Endothelial cell of hepatic sinusoid (primary cell): ENCODE data around the gene RIPK3.
"Not testable (repeated sequence)": the region's sequence is repeated elsewhere in the genome, so short reads cannot be mapped to it uniquely, and the experiment has no call there.

Experiments
- in situ Hi-C: cut with HindIII; loops from 2 replicates; pipeline ENCODE4 v1.10.0; 2017; ENCODE audit warnings: low sequenced_read_pairs

The RIPK3 gene

DNA sequence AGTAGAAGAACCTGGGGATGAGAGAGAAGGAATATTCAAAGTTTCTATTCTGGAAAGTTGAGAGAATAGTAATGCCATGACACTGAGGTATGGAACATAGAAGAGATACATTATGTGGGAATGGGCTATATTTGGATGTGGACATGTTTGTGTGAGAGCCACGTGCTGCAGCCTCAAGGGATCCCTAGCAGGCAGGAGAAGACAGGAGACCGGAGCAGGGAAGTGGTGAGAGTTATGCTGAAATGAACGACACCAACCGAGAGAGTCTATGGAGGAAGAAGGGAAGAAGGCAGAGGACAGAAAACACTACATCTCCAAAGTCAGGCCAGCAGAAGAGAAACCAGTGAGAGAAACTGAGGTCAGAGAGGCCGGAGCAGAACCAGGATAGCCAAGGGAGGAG is 10.0 kb upstream of the RIPK3 start:
- in situ Hi-C loops, result no loop called here

DNA sequence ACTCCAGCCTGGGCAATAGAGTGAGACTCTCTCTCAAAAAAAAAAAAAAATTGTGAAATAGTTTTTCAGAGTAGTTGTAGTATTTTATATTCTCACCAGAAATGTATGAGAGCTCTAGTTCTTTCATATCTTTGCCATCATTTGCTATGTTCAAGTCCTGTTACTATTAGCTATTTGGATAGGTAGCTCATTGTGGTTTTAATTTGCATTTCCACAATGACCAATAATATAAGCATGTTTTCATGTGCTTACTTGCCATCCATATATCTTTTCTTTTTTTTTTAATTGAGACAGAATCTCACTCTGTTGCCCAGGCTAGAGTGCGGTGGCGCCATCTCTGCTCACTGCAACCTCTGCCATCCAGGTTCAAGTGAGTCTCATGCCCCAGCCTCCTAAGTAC is 8.4 kb upstream of the RIPK3 start:
- in situ Hi-C loops, result no loop called here

DNA sequence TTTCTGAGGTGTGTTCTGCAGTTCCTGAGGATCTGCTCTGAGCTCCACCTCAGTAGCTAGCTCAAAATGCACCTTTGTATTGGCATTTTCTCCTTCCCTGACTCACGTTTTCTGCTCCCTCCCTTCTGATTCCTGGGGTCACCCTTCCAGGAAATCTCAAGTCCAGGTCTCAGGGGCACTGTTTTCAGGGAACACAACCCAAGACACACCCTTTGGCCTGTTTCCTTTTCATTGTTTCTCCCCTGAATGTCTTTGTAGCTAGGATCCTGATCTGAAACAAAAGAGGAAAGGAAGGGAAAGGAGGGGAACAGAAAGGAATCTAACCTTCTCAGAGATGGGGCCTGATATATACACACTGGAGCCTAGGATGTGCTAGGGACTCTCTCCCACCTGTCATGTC is 7.3 kb upstream of the RIPK3 start:
- in situ Hi-C loops, result no loop called here

DNA sequence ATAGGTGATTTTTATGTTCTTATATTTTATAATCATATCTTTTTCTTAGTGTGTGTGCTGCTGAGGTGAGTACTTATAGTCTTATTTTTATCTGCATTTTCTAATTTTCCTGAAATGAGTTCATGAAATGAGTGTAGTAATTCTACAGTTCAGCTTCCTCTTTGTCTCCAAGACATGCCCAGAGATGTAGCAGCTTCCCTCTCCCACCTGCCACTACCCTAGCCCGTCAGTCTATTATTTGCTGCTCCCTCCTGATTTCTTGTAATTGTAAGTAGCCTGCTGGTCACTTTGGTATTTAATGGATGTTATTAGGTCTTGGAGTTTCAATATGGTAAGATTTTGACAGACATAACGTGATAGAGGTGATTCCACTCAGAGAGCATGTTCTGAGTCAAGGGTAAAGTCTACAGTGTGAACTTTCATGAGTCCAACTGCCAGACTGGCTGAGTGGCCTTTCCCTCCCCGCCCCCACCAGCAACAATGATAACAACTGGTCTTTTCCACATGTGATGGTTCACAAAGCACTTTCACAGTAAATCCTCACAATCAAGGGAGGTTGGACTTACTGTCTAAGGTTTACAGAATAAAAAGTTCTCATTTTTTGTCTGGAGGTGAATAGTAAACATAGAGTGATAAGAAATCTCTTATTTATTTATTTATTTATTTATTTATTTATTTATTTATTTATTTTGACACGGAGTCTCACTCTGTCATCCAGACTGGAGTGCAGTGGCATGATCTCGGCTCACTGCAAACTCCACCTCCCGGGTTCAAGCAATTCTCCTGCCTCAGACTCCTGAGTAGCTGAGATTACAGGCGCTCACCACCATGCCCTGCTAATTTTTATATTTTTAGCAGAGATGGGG is 4.2 kb upstream of the RIPK3 start:
- in situ Hi-C loops, result no loop called here

DNA sequence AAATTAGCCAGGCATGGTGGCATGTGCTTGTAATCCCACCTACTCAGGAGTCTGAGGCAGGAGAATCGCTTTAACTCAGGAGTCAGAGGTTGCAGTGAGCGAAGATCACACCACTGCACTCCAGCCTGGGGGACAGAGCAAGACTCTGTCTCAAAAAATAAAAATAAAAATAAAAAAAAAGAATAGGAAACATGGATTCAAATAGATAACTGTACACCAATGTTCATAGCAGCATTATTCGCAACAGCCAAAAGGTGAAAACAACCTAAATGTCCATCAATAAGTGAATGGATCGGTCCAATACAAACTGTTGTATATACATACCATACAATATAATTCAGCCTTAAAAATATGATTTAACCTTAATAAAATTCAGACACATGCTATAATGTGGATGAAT is 3.1 kb upstream of the RIPK3 start:
- in situ Hi-C loops, result no loop called here

DNA sequence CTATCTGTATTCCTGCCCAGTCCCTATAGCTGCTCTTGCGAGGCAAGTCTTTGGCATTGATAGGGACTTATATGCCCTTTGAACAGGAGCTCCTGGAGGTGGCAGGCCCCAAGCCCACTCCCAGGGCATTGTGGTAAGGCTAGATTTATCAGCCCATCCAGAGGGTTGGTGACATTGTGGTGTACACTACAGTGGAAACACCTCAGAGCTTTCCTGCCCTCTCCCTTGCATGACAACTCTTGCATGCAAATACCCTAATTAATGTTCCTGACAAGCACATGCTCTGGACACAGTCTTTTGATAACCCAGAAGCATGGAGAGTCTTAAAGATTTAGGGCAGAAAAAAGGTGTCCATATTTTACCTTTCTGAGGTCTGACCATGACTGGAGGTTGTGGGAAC is 815 bp upstream of the RIPK3 start:
- in situ Hi-C loops, result no loop called here

DNA sequence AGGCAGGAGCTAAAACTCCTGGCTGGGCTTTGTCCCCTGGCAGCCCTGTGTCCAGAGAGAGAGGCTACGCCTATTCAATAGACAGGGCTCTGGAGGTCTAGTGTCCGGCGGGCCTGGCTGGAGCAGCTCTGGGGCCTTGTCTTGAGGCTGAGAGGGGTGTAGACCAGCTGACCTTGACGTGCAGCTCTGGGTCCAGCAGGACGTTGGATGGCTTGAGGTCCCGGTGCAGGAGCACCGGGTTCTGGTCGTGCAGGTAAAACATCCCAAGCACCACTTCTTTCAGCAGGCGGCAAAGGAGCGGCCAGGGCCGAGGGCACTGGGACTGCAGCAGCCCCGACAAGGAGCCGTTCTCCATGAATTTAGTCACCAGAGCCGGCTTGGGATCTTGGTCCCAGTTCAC is 948 bp downstream of the RIPK3 start:
- in situ Hi-C loops, result loop anchor here (5.0 kb wide), 2 partner anchors 62 to 98 kb away; no protein-coding TSS in a partner anchor

DNA sequence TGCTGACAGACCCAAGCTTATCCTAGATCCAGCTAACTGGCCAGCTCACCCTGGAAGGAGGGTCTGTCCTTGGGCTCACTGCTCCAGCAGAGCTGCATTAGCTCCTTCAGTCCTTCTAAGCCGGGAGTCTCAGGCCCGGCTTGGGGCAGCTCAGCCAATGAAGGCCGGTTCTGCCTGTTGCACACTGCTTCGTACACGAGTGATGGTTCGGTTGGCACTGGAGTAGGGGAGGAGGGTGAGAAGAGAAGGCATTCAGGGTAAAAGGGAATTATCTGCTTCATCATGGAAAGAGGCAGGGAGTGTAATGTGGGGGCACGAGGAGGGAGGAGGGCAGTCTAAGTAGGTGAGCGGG is 2.0 kb downstream of the RIPK3 start:
- in situ Hi-C loops, result loop anchor here (5.0 kb wide), 2 partner anchors 60 to 100 kb away; no protein-coding TSS in a partner anchor

DNA sequence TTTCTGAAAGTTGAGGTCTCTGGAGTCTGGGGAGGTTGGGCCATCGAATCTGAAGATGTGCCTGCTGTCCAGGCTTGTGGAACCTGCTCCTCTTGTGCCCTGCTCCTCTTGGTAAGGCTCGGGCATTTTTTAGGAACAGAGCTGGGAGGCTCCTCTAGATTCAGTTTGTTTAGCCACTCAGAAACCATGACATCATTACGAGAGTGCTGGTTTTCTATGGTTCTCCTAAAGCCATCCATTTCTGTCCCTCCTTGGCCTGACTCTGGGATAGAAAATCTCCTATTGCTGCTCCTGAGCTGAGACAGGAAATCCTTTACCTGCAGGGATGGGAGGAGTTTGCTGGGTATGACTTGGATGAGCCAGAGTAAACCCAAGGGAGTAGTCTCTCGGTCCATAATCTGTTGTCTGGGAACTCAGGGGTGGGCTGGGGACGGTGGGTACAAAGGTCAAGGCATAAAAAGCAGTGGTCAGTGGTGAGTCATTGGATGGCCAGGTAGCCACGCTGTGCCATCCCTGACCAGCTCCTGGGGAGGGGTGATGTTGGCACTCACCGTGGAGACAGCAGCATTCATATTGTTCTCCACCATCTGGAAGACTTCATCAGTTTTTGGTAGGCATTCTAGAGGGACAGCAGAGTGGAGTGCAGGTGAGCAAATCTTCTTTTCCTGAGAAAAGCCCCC is 2.5 kb downstream of the RIPK3 start:
- in situ Hi-C loops, result loop anchor here (5.0 kb wide), 2 partner anchors 60 to 100 kb away; no protein-coding TSS in a partner anchor

DNA sequence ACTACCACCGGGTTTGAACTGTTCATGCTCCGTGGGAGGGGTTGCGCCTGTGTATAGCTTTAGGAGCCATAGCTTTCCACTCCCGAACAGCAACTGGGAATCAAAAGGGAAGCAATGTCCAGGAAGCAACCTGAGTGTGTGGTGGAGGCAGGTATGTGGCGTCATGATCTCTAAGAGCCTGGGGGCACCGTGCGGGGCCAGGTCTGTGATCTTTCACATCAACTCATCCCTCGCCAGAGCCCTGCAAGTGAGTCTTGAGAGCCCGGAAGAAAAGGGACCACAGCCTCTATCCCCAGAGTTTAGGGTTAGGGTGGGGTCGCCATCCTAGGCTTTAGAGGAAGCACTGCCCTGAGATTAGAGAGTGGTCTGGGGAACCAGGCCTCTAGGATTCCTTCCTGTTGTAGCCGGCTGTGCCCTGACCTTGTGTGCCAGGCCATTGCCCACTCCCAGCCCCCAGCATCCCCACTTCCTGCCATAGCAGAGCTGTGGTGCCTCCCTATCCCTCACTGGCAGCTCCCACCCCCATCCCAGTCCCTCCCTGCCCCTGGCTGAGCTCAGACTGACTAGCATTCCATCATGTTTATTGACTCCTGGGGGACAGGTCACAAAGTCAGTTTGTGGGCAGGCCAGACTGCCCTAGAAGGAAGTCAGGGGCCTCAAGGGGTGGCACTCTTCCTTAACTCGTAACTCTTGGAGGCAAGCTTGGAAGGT is 4.2 kb downstream of the RIPK3 start:
- in situ Hi-C loops, result loop anchor here (5.0 kb wide), 2 partner anchors 58 to 102 kb away; no protein-coding TSS in a partner anchor

DNA sequence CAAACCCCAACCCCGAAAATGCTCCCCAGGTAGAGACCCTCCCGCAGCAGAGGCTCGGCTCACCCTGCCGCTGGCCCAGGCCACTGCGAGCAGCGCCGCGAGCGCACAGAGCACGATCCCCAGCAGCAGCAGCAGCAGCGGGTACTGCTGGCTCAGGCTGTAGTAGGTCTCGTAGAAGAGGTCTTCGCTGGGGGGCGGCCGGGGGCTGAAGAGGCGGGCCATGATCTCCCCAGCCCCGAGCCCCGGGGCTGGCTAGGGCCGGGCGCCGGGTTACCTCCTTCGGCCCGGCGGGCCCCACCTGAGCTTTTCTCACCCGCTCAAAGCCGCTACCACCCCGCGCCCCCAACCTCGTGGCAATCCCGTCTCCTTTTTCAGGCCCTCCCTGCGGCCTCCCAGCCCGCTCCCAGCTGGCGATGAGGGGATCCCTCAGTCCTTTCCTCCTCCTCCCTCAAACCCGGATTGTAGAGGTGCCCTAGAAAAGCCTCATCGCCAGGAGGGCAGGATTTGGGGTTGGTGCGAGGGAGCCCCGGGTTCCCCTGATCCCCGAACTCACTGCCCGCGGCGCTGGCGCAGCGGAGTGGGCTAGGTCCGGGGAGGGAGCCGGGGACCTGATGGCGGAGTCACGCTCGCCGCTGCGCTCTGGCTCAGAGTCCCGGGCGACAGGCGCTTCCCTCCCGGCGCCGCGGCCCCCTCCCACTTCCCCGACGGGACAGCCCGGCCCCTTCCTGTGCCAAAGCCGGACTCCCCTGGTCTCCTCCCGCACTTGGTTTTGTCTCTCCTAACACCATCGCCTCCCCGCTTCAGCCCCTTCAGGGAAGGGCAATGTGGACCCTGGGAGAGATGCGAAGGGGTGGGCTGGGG is 5.1 kb downstream of the RIPK3 start, which contains the start of gene ADCY4:
ADCY4 (minus strand) TSS at position 641 of the 861 bp plus-strand sequence; CDS start at position 222, 419 bp downstream.
- in situ Hi-C loops, result loop anchor here (5.0 kb wide), 2 partner anchors 57 to 103 kb away; no protein-coding TSS in a partner anchor

DNA sequence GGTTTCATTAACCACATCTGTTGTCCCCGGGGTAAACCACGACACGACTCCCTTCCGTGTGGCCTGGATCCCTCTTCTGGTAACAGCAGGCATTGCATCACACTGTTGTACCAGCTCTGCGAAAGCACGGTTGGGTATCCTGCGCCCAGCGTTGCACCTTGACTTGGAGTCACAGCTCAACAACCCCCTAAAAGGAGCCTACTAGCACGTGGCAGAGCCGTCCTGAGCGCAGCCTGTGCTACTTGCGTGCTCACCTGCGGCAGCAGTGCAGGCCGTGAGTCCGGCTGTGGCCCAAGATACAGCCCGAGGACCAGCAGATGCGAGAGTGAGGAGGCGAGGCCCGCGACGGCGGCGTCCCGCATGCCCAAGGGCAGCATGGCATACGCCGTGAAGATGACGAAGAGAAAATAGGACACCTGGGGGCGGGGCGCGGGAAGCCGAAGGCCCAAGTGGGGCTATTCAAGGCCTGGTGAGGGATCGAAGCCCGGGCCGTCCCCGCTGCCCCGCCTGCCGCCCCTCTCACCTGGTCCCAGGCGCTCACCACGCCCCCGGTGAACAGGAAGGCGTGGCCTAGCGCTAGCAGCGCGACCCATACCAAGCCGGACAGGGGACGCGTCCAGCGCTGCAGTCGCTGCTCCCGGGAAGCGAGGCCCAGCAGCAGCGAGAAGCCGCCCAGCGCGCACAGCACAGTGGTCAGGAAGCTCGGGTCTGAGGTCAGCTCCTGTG is 7.4 kb downstream of the RIPK3 start:
- in situ Hi-C loops, result no loop called here

DNA sequence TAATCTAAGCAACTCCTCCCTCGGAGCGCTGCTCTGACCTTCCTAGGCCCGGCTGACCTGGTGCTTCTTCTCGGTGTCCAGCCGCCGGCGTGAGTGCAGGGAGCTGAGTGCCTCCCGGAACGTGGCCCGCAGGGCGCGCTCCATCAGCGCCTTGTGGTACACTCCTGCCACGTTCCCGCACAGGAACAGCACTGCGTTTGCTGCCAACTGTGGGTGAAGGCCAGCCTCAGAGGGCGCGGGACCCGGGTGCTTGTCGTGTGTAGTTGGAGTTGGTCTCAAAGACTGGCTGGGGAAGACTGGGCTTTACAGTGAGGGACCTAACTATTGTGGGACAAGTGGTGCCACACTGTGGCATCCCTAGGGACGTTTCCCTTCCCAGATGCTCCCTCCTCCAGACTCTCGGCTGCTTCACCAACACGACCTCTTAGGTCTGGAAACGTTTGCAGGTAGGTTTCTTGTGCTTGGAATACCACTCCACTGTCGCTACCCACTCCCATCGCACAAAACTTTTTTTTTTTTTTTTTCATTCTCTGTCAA is 8.0 kb downstream of the RIPK3 start:
- in situ Hi-C loops, result no loop called here

DNA sequence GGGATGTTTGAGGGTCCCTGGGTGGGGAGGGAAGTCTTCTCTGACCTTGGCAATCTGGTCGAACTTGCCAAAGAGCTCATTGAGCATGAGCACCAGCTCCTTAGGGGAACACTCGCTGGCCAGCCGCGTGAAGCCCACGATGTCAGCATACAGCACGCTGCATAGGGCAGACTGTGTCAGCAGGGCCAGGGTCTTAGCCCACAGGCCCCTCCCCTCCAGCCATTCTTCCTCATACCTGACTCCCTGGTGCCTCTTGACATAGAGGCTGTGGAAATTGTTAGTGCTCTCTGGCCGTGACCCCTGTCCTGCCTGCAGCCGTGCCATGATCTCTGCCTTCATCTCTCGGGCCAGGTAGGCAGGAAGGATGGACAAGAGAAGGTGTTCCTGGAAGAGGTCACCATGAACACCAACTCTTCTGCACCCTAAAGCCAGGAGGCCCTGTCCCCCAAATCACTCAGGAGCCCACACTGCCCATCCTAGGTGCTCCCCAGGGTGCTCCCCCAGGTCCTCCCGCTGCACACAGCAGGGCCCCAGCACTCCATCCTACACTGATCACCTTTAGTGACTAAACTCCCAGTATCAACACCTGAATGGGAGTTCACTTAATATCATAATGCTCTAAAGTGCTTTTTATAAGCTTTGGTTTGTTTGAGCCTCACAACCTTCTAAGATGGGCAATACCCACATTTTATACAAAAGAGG is 8.7 kb downstream of the RIPK3 start:
- in situ Hi-C loops, result no loop called here

DNA sequence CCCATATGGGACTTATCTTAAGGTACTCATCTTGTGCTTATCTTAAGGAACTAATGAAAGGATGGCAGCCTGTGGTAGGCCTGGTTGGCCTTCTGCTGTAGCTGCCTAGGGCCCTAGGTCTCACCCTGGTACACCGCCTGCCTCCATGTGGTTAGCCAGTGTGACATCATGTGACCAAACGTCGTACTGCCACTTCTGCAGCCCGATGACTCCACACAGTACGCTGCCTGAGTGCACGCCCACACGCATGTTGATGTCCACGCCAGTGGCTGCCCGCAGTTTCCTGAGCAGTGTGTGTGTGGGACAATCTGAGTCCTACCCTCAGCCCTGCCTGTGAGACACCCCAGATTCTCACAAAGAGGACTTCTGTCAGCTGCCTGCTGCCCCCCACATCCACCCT is 10.1 kb downstream of the RIPK3 start:
- in situ Hi-C loops, result no loop called here

DNA sequence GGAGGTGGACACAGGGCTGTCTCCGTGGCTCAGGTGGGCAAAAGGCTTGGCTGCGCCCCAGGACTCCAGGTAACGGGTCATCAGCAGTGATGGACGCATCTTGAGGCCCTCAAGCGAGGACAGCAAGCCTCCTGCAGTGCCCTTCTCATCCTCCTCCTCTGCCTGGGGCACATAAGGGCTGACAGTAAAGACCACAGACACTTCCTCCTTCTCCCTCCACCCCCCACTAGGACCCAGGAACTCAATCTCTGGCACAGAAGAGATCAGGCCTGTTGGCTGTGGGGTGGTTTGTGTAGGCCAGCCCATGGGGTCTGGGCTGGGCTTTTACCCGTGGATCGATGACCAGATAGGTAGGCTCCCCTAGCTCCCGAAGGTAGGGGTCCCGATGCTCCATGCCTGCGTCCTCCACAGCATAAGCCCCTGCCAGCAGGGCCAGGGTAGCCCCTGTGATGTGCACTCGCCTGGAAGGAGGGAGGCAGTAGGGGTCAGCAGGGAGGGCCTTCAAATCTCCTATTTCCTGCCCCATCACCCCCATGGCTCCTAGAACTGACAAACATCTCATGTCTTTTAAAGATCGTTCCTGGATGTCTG is 10.6 kb downstream of the RIPK3 start:
- in situ Hi-C loops, result no loop called here

DNA sequence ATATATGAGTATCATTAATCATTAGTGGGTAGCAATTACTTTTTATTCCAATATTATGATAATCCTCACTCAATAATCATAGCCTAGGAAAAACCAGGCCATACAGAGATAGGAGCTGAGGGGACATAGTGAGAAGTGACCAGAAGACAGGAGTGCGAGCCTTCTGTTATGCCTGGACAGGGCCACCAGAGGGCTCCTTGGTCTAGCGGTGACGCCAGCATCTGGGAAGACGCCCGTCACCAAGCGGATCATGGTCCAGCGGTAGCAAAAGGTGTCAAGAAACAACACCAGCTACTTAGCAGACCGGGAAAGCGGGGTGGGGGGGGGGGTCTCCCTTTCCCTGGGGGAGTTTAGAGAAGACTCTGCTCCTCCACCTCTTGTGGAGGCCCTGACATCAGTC is 11.9 kb downstream of the RIPK3 start:
- in situ Hi-C loops, result not testable (repeated sequence)

DNA sequence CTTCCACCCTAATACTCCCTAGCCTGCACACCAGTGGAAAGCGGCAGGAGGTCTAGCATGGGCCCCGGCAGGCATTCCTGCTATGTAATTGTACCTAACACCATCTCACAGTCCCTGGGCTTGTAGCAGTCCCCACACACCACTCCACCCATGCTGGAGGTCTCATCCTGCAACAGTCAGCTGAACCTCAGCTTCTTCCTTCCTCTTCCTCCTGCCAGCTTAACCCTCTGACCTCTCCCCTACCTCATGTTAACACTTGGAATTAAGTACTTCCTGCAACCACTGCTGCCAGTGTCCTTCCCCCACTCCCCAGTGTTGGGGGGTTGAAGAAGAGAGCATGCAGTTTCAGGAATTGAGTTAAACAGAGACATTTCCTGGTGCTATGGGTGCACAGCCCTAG is 12.5 kb downstream of the RIPK3 start:
- in situ Hi-C loops, result no loop called here

DNA sequence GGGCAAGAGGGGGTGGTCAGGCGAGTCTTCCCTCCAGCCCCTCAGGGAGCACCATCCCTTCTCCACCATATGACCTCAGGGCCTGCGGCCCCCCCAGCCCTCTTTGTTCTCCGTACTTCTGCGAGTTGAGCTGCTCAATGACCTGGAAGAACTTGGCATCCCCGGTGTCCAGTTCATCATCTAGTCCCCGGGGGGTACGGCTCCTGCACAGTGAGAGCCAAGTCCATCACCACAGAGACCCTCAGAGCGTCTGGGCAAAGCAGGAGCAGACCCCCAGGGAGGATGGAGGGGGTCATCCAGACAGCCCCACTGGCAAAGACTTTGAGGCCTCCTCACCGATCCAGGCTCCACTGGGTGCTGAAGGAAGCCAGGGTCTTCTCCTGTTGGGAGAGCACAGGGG is 13.8 kb downstream of the RIPK3 start:
- in situ Hi-C loops, result no loop called here
